ENCODE measurements around the gene PDE12. TPM values are rescaled to one million over a fixed set of nuclear protein-coding genes. Genes with fewer than 3 reads are reported as not detected.

The PDE12 gene
- polyA plus RNA-seq, 1 of the 3 experiments (the other 2 are of a cell fraction): 7.4 TPM

DNA sequence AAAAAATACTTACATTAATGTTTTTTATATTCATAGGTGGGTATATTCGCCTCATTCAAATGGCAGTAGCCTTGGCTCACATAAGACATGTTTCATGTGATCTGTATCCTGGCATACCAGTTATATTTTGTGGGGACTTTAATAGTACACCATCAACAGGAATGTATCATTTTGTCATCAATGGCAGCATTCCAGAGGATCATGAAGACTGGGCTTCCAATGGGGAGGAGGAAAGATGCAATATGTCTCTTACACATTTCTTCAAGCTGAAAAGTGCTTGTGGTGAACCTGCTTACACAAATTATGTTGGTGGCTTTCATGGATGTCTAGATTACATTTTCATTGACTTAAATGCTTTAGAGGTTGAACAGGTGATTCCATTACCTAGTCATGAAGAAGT, 3.5 kb downstream of the PDE12 start:
- CTCF ChIA-PET: no interaction called here
- no peak overlapping the region for H3K27ac ChIP-seq (ENCODE audit: low read depth in 2 of 2, low read length in 1 of 2)
- peaks cover 73% of the 10 kb centered on the region for H3K79me2 ChIP-seq (ENCODE audit: insufficient read depth)

More for the DNA sequence above, 3.5 kb downstream of the PDE12 start:
- Histone ChIP-seq H3K9ac (no peak overlapping the region), H3K4me2 (peak overlapping the region; percentile 77; the same call in 1 of the 2 replicates), H2AFZ (ENCODE audit: low read depth) (no peak overlapping the region), H3K9me3 (no peaks in the 10 kb centered on the region), H3K4me1 (ENCODE audit: control insufficient read depth in 1 of 2, insufficient read depth in 2 of 2, low read depth in 1 of 2, low read length in 1 of 2) (peaks cover 0 to 12% of the 10 kb centered on the region in 2 experiments; a peak in 2 of 4 replicates), H4K20me1 (ENCODE audit: insufficient read depth) (peaks cover 9% of the 10 kb centered on the region; the same call in 1 of the 2 replicates), H3K4me3 (ENCODE audit: low read depth in 2 of 2, low read length in 1 of 2) (no peak overlapping the region), H3K27me3 (ENCODE audit: insufficient read depth) (no peaks in the 10 kb centered on the region), H3F3A (replicated peaks; ENCODE audit: insufficient read depth) (peaks cover 17% of the 10 kb centered on the region), H3K36me3 (replicated peaks in 1 of 2; ENCODE audit: control insufficient read depth in 1 of 2, insufficient read depth in 2 of 2, low read length in 1 of 2) (peaks cover 30 to 33% of the 10 kb centered on the region in 2 experiments), H3K9me2 (no peaks in the 10 kb centered on the region)
- POLR2A ChIA-PET: no interaction called here
- no peak for DNase-seq
- TF ChIP-seq FOXJ3 (CRISPR knock-in tag; IDR thresholded peaks at IDR 0.05) (no peak), RXRA (IDR thresholded peaks at IDR 0.05; ENCODE audit: borderline replicate concordance, low read depth) (no peak), FOXM1 (IDR thresholded peaks at IDR 0.05; ENCODE audit: low read depth) (no peak), TCF12 (IDR thresholded peaks at IDR 0.05) (no peak), RFX5 (IDR thresholded peaks at IDR 0.05; ENCODE audit: low read length) (no peak), RAD21 (IDR thresholded peaks at IDR 0.05; ENCODE audit: low read length) (no peak), EP300 (IDR thresholded peaks at IDR 0.05; ENCODE audit: borderline replicate concordance in 1 of 2, low read depth in 1 of 2, low read length in 1 of 2) (no peak), JUND (IDR thresholded peaks at IDR 0.05) (no peak), EZH2phosphoT487 (IDR thresholded peaks at IDR 0.05; ENCODE audit: borderline replicate concordance, low read depth) (no peak), ELF1 (IDR thresholded peaks at IDR 0.05) (no peak), TEAD4 (IDR thresholded peaks at IDR 0.05; ENCODE audit: borderline replicate concordance, insufficient read depth) (no peak), TAF1 (IDR thresholded peaks at IDR 0.05; ENCODE audit: borderline replicate concordance, low read depth, low read length) (no peak), NFIC (IDR thresholded peaks at IDR 0.05; ENCODE audit: borderline replicate concordance) (no peak), GATA2 (CRISPR knock-in tag; IDR thresholded peaks at IDR 0.05) (no peak)
- TF ChIP-seq, protein P1, sequence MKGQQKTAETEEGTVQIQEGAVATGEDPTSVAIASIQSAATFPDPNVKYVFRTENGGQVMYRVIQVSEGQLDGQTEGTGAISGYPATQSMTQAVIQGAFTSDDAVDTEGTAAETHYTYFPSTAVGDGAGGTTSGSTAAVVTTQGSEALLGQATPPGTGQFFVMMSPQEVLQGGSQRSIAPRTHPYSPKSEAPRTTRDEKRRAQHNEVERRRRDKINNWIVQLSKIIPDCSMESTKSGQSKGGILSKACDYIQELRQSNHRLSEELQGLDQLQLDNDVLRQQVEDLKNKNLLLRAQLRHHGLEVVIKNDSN (IDR thresholded peaks at IDR 0.05; ENCODE audit: borderline replicate concordance, low read depth): no peak
- TF ChIP-seq, protein P2, sequence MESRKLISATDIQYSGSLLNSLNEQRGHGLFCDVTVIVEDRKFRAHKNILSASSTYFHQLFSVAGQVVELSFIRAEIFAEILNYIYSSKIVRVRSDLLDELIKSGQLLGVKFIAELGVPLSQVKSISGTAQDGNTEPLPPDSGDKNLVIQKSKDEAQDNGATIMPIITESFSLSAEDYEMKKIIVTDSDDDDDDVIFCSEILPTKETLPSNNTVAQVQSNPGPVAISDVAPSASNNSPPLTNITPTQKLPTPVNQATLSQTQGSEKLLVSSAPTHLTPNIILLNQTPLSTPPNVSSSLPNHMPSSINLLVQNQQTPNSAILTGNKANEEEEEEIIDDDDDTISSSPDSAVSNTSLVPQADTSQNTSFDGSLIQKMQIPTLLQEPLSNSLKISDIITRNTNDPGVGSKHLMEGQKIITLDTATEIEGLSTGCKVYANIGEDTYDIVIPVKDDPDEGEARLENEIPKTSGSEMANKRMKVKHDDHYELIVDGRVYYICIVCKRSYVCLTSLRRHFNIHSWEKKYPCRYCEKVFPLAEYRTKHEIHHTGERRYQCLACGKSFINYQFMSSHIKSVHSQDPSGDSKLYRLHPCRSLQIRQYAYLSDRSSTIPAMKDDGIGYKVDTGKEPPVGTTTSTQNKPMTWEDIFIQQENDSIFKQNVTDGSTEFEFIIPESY (IDR thresholded peaks at IDR 0.05; ENCODE audit: borderline replicate concordance, low read depth): no peak
- TF ChIP-seq, protein P3, sequence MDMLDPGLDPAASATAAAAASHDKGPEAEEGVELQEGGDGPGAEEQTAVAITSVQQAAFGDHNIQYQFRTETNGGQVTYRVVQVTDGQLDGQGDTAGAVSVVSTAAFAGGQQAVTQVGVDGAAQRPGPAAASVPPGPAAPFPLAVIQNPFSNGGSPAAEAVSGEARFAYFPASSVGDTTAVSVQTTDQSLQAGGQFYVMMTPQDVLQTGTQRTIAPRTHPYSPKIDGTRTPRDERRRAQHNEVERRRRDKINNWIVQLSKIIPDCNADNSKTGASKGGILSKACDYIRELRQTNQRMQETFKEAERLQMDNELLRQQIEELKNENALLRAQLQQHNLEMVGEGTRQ (IDR thresholded peaks at IDR 0.05; ENCODE audit: borderline replicate concordance, low read depth, low read length): no peak
- TF ChIP-seq, protein P4, sequence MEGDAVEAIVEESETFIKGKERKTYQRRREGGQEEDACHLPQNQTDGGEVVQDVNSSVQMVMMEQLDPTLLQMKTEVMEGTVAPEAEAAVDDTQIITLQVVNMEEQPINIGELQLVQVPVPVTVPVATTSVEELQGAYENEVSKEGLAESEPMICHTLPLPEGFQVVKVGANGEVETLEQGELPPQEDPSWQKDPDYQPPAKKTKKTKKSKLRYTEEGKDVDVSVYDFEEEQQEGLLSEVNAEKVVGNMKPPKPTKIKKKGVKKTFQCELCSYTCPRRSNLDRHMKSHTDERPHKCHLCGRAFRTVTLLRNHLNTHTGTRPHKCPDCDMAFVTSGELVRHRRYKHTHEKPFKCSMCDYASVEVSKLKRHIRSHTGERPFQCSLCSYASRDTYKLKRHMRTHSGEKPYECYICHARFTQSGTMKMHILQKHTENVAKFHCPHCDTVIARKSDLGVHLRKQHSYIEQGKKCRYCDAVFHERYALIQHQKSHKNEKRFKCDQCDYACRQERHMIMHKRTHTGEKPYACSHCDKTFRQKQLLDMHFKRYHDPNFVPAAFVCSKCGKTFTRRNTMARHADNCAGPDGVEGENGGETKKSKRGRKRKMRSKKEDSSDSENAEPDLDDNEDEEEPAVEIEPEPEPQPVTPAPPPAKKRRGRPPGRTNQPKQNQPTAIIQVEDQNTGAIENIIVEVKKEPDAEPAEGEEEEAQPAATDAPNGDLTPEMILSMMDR (IDR thresholded peaks at IDR 0.05): no peak
- TF ChIP-seq, protein P5, sequence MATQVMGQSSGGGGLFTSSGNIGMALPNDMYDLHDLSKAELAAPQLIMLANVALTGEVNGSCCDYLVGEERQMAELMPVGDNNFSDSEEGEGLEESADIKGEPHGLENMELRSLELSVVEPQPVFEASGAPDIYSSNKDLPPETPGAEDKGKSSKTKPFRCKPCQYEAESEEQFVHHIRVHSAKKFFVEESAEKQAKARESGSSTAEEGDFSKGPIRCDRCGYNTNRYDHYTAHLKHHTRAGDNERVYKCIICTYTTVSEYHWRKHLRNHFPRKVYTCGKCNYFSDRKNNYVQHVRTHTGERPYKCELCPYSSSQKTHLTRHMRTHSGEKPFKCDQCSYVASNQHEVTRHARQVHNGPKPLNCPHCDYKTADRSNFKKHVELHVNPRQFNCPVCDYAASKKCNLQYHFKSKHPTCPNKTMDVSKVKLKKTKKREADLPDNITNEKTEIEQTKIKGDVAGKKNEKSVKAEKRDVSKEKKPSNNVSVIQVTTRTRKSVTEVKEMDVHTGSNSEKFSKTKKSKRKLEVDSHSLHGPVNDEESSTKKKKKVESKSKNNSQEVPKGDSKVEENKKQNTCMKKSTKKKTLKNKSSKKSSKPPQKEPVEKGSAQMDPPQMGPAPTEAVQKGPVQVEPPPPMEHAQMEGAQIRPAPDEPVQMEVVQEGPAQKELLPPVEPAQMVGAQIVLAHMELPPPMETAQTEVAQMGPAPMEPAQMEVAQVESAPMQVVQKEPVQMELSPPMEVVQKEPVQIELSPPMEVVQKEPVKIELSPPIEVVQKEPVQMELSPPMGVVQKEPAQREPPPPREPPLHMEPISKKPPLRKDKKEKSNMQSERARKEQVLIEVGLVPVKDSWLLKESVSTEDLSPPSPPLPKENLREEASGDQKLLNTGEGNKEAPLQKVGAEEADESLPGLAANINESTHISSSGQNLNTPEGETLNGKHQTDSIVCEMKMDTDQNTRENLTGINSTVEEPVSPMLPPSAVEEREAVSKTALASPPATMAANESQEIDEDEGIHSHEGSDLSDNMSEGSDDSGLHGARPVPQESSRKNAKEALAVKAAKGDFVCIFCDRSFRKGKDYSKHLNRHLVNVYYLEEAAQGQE (IDR thresholded peaks at IDR 0.05; ENCODE audit: low read depth, low read length): no peak
- WGBS (ENCODE audit: low lambda C conversion rate): 90% methylated on average over 1 of the region's 1 CpG
